HuH-7 (cell line): ENCODE data around the gene RAB5A.
"Not testable (repeated sequence)": the region's sequence is repeated elsewhere in the genome, so short reads cannot be mapped to it uniquely, and the experiment has no call there.

Experiments used
- DNase-seq: peaks from one replicate; pipeline ENCODE4 v3.0.0; 2011; ENCODE audit warnings: low spot score

RAB5A gene

GRCh38 chr3:20028905-20029331 is 82.0 kb downstream of the RAB5A start:
- DNase-seq = no peak

DNA sequence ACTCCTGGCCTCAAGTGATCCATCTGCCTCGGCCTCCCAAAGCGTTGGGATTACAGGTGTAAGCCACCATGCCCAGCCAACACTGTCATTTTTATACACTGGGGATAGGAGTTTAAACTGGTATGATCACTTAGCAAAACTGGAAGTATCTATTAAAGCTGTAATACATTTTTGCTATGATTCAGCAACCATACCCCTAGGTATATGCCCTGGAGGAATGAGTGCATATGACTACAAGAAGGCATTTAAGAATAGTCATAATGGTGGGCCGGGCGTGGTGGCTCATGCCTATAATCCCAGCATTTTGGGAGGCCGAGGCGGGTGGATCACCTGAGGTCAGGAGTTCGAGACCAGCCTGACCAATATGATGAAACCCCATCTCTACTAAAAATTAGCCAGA is 85.0 kb downstream of the RAB5A start:
- DNase-seq = not testable (repeated sequence)
